ENCODE results near the gene SULF2.

Gene SULF2

DNA sequence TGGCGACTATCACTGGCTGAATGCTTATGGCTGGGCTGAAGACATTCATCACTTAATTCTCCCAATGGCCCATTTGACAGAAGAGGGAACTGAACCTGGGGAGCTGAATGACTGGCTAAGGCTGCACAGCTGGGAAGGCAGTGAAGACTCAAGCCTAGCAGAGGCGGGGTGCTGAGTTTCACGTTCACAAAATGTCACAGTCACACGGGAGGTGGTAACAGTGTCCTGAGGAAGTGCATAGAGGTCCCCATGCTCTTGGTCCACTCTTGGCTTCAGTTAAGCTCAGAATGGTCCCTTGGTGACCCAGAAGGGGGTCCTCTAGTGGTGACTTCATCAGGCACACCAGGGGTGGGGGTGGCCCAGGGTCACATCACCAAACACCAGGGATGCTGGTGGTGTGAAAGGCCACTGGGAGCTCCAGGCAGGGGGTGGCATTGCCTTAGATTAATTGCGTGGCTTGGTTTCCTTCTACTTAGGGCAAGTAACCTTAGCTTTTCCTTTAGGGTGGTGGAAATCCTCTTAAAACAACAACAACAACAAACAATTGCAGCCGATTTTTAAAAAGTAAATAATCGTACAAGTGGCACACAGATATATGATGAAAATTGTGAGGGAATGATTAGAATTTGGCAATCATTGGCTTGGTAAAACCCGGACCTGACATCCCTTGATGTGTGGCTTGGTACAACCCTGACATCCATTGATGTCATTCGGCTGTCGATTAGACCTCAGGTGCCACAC, 45.0 kb downstream of the SULF2 start:
- no peak overlapping the region for H3K4me3 ChIP-seq (IDR thresholded peaks at IDR 0.05; ENCODE audit: insufficient read depth, low read depth, low read length)
- H3K79me2 ChIP-seq (ENCODE audit: insufficient read depth, low read depth): no peaks in the 10 kb centered on the region
- H3K27me3 ChIP-seq (ENCODE audit: insufficient read depth, low read depth): peaks cover 65% of the 10 kb centered on the region
- no peak overlapping the region for H3K9ac ChIP-seq
- H3K36me3 ChIP-seq (ENCODE audit: insufficient read depth): no peaks in the 10 kb centered on the region
- no peaks in the 10 kb centered on the region for H3K4me1 ChIP-seq (ENCODE audit: low read depth, poor library complexity, severe bottlenecking)
- H4K20me1 ChIP-seq (ENCODE audit: insufficient read depth): no peaks in the 10 kb centered on the region
- H3K27ac ChIP-seq: no peak overlapping the region
- no peak overlapping the region for H3K4me2 ChIP-seq
- TF ChIP-seq, protein P1, sequence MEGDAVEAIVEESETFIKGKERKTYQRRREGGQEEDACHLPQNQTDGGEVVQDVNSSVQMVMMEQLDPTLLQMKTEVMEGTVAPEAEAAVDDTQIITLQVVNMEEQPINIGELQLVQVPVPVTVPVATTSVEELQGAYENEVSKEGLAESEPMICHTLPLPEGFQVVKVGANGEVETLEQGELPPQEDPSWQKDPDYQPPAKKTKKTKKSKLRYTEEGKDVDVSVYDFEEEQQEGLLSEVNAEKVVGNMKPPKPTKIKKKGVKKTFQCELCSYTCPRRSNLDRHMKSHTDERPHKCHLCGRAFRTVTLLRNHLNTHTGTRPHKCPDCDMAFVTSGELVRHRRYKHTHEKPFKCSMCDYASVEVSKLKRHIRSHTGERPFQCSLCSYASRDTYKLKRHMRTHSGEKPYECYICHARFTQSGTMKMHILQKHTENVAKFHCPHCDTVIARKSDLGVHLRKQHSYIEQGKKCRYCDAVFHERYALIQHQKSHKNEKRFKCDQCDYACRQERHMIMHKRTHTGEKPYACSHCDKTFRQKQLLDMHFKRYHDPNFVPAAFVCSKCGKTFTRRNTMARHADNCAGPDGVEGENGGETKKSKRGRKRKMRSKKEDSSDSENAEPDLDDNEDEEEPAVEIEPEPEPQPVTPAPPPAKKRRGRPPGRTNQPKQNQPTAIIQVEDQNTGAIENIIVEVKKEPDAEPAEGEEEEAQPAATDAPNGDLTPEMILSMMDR (conservative IDR thresholded peaks at IDR 0.05; ENCODE audit: low read depth, low read length): no peak
- H2AFZ ChIP-seq (ENCODE audit: low read depth): no peak overlapping the region

DNA sequence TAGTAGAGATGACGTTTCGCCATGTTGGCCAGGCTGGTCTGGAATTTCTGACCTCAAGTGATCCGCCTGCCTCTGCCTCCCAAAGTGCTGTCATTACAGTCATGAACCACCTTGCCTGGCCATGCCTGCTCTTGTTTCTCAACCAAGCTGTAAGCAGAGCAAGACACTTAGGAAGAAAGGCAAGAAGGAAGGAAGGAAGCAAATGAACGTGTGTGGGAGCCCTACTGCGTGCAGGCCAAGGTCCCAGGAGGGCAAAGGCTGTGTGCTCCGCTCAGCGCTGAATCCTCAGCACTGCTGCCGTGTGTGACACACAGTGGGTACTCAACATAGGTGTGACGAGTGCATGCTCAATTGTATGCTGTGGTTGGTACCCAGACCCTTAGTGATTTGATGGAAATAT, 47.4 kb downstream of the SULF2 start:
- H3K4me3 ChIP-seq (IDR thresholded peaks at IDR 0.05; ENCODE audit: insufficient read depth, low read depth, low read length): no peak overlapping the region
- peaks cover 68% of the 10 kb centered on the region; the same call in 1 of the 2 replicates for H3K27me3 ChIP-seq (ENCODE audit: insufficient read depth, low read depth)
- H3K4me2 ChIP-seq: no peak overlapping the region
- no peaks in the 10 kb centered on the region for H4K20me1 ChIP-seq (ENCODE audit: insufficient read depth)
- H3K9ac ChIP-seq: no peak overlapping the region
- H3K79me2 ChIP-seq (ENCODE audit: insufficient read depth, low read depth): no peaks in the 10 kb centered on the region
- H3K36me3 ChIP-seq (ENCODE audit: insufficient read depth): no peaks in the 10 kb centered on the region
- no peak overlapping the region for H3K27ac ChIP-seq
- no peaks in the 10 kb centered on the region for H3K4me1 ChIP-seq (ENCODE audit: low read depth, poor library complexity, severe bottlenecking)
- H2AFZ ChIP-seq (ENCODE audit: low read depth): no peak overlapping the region
- TF ChIP-seq, protein P1 (conservative IDR thresholded peaks at IDR 0.05; ENCODE audit: low read depth, low read length): no peak

DNA sequence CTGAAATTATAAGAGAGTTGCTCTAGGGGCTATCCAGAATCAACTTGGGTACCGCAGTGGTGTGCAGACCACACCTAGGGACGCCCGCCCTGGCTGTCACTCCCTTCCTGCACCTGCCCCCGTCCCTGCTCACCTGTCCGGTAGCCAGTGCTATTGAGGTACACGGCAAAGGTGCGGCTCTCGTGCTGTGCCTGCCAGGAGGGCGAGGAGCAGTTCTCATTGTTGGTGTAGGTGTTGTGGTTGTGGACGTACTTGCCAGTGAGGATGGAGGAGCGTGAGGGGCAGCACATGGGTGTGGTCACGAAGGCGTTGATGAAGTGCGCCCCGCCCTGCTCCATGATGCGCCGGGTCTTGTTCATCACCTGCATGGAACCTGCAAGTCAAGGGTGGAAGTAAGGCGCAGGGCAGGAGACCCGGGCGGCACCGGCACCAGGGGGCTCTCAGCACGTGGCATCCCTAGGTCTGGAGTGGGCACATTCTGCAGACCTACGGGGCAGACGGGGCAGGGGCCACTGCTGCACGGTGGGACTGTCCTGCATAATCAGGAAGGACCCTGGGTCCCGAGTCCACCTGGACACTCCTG, 48.6 kb downstream of the SULF2 start:
- TF ChIP-seq, protein P1 (conservative IDR thresholded peaks at IDR 0.05; ENCODE audit: low read depth, low read length): no peak
- Histone ChIP-seq H3K4me1 (ENCODE audit: low read depth, poor library complexity, severe bottlenecking) (no peaks in the 10 kb centered on the region), H3K27me3 (ENCODE audit: insufficient read depth, low read depth) (peaks cover 59% of the 10 kb centered on the region; the same call in 1 of the 2 replicates), H3K4me2 (no peak overlapping the region), H3K4me3 (IDR thresholded peaks at IDR 0.05; ENCODE audit: insufficient read depth, low read depth, low read length) (no peak overlapping the region), H2AFZ (ENCODE audit: low read depth) (no peak overlapping the region), H3K9ac (no peak overlapping the region), H3K79me2 (ENCODE audit: insufficient read depth, low read depth) (no peaks in the 10 kb centered on the region), H4K20me1 (ENCODE audit: insufficient read depth) (no peaks in the 10 kb centered on the region), H3K36me3 (ENCODE audit: insufficient read depth) (no peaks in the 10 kb centered on the region), H3K27ac (no peak overlapping the region)

DNA sequence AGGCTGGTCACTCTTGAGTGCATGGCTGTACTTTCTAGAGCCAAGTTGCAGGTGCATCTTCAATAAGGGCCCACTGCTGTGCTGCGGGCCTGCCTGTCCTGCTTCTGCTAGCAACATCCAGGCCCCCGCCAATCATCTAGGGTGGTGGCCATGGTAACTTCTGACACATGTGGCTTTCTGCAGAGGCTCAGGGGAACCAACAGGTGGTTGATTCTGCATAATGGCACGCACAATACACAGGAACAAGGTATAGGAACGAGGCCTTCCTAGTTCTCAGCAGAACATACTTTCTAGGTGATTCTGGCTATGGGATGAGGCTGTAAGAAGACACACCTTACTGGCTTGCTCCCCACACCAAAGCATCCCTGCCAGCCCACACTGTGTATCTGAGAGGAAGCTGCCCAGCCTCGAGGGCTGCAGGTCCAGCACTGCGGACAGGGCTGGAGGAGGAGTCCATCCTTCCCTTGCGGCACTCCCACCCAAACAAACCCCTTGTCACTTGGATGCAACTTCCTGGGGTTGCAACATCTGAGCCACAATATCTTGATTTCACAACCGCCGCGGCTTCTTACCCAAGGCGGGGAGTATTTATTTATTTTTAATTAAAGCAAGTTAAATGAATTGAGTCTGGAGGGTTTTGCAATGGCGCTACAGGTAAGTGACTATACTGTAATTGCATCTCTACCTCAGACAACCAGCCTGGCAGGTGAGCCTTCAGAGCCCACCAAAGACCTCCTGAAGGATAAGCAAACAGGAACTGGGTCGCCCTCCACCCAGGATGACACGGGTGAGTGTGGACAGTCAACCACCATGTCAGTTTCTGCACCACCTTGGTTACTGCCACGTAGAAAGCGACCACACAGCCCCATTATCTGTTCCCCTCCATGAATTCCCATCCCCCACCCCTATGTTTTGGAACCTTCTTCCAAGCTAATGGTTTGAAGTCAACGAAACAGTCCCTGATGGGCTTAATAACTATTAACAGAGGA, 49.6 kb downstream of the SULF2 start:
- H3K4me2 ChIP-seq: no peak overlapping the region
- no peaks in the 10 kb centered on the region for H4K20me1 ChIP-seq (ENCODE audit: insufficient read depth)
- H3K4me3 ChIP-seq (IDR thresholded peaks at IDR 0.05; ENCODE audit: insufficient read depth, low read depth, low read length): no peak overlapping the region
- H3K4me1 ChIP-seq (ENCODE audit: low read depth, poor library complexity, severe bottlenecking): no peaks in the 10 kb centered on the region
- no peak overlapping the region for H3K9ac ChIP-seq
- no peaks in the 10 kb centered on the region for H3K79me2 ChIP-seq (ENCODE audit: insufficient read depth, low read depth)
- H2AFZ ChIP-seq (ENCODE audit: low read depth): no peak overlapping the region
- no peaks in the 10 kb centered on the region for H3K36me3 ChIP-seq (ENCODE audit: insufficient read depth)
- TF ChIP-seq, protein P1 (conservative IDR thresholded peaks at IDR 0.05; ENCODE audit: low read depth, low read length): no peak
- no peak overlapping the region for H3K27ac ChIP-seq
- peaks cover 56% of the 10 kb centered on the region; the same call in 1 of the 2 replicates for H3K27me3 ChIP-seq (ENCODE audit: insufficient read depth, low read depth)

Measured in KMS-11 (cell line).